Measurements from ENCODE around the gene FBN2. TPM values are rescaled to one million over a fixed set of nuclear protein-coding genes. Genes with fewer than 3 reads are reported as not detected.

The FBN2 gene
- total and polyA plus RNA-seq, 7 donors, result 0.23 to 2.0 (median 0.51) TPM; not detected in 1

DNA sequence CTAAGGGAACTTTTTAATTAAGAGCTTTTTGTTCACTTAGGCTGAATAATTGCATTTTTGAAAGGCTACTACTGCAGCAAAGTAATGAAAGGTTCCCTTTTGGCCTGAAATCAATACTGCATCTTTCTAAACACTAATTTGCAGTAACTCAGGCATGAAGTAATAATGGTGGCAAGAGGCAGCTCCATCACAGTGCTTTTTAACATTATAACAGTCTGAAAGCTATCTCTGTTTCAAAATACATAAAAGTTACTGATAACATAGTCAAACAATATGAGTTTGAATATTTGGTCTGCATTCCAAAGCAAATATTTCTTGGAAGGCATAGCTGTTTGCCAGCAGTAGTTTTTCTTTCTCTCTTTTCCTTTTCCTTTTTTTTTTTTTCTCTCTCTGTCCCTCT, 113.4 kb downstream of the FBN2 start:
- TF ChIP-seq, protein P1, sequence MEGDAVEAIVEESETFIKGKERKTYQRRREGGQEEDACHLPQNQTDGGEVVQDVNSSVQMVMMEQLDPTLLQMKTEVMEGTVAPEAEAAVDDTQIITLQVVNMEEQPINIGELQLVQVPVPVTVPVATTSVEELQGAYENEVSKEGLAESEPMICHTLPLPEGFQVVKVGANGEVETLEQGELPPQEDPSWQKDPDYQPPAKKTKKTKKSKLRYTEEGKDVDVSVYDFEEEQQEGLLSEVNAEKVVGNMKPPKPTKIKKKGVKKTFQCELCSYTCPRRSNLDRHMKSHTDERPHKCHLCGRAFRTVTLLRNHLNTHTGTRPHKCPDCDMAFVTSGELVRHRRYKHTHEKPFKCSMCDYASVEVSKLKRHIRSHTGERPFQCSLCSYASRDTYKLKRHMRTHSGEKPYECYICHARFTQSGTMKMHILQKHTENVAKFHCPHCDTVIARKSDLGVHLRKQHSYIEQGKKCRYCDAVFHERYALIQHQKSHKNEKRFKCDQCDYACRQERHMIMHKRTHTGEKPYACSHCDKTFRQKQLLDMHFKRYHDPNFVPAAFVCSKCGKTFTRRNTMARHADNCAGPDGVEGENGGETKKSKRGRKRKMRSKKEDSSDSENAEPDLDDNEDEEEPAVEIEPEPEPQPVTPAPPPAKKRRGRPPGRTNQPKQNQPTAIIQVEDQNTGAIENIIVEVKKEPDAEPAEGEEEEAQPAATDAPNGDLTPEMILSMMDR (IDR thresholded peaks at IDR 0.05), result no peak
- no peak for TF ChIP-seq POLR2A (IDR thresholded peaks at IDR 0.05)
- TF ChIP-seq EP300 (IDR thresholded peaks at IDR 0.05), result no peak
- TF ChIP-seq POLR2AphosphoS5 (IDR thresholded peaks at IDR 0.05), result no peak
- DNase-seq, result no peak
- Histone ChIP-seq H3K4me3 (no peak overlapping the region), H3K4me1 (no peaks in the 10 kb centered on the region), H3K27me3 (no peaks in the 10 kb centered on the region), H3K9me3 (no peaks in the 10 kb centered on the region), H3K36me3 (no peaks in the 10 kb centered on the region), H3K27ac (no peak overlapping the region)
- intact Hi-C loops (cut with DNase I), result no loop called here

DNA sequence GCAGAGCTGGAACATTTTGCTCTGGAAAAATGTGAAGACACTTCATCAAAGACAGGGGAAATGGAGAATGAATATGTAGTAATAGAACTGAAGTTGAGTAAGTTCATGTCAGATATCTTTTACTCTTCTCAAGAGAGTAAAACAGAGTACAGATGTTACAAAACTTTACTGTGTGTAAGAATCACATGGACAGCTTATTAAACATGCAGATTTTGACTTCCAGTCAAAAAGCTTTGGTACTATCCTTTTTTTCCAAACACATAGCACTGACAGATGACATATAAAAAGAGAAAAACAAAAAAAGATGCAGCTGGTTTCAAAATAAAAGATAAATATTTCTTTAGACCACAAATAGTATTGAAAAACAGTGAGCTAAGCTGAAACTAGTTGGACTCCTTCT, 115.4 kb downstream of the FBN2 start:
- Histone ChIP-seq H3K4me1 (no peaks in the 10 kb centered on the region), H3K4me3 (no peak overlapping the region), H3K36me3 (no peaks in the 10 kb centered on the region), H3K27me3 (no peaks in the 10 kb centered on the region), H3K9me3 (no peaks in the 10 kb centered on the region), H3K27ac (no peak overlapping the region)
- no peak for DNase-seq
- intact Hi-C loops (cut with DNase I), result no loop called here
- TF ChIP-seq POLR2A (IDR thresholded peaks at IDR 0.05), result no peak

DNA sequence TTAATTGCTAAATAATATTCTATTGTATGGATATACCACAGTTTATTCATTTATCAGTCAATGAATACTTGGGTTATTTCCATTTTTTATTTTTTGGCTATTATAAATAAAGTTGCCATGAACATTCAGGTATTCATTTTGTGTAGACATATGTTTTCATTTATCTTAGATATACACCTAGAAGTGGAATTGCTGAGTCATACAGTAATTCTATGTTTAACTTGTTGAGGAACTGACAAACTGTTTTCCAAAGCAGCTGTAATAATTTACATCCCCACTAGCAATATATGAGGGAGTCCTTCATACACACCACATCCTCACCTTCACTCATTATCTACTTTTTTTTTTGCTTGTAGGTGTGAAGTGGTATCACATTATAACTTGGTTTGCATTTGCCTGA, 123.6 kb downstream of the FBN2 start:
- no peaks in the 10 kb centered on the region for H3K36me3 ChIP-seq
- no peak for DNase-seq
- no peak overlapping the region for H3K4me3 ChIP-seq
- TF ChIP-seq POLR2AphosphoS5 (IDR thresholded peaks at IDR 0.05) (no peak), EP300 (IDR thresholded peaks at IDR 0.05) (no peak), POLR2A (IDR thresholded peaks at IDR 0.05) (no peak)
- TF ChIP-seq, protein P1 (IDR thresholded peaks at IDR 0.05), result no peak
- H3K4me1 ChIP-seq, result no peaks in the 10 kb centered on the region
- intact Hi-C loops (cut with DNase I), result no loop called here
- no peaks in the 10 kb centered on the region for H3K27me3 ChIP-seq
- H3K9me3 ChIP-seq, result no peaks in the 10 kb centered on the region
- no peak overlapping the region for H3K27ac ChIP-seq

DNA sequence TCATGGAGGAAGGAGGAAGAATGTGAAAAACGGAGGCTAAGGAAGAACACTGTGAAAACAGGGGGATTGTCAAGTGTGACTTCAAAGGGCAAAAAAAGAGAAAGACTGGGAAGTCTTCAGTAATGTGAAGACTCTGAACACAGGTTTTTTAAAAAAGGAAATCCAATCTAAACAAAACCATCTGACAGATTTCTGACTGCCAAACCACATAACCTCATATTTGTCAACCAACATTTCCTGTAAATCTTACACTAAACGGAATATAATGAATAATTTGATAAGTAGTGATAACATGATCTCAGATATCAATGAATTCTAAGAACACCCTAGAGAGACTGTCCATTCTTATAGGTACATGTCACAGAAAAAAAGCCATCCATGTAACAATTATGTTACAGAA, 124.7 kb downstream of the FBN2 start:
- intact Hi-C loops (cut with DNase I), result no loop called here
- no peaks in the 10 kb centered on the region for H3K27me3 ChIP-seq
- no peak overlapping the region for H3K27ac ChIP-seq
- TF ChIP-seq, protein P1 (IDR thresholded peaks at IDR 0.05), result no peak
- WGBS, 2 donors, result 38 to 50% methylated on average over 2 of the region's 2 CpGs
- H3K36me3 ChIP-seq, result no peaks in the 10 kb centered on the region
- no peaks in the 10 kb centered on the region for H3K4me1 ChIP-seq
- no peak for DNase-seq
- H3K9me3 ChIP-seq, result no peaks in the 10 kb centered on the region
- H3K4me3 ChIP-seq, result no peak overlapping the region

DNA sequence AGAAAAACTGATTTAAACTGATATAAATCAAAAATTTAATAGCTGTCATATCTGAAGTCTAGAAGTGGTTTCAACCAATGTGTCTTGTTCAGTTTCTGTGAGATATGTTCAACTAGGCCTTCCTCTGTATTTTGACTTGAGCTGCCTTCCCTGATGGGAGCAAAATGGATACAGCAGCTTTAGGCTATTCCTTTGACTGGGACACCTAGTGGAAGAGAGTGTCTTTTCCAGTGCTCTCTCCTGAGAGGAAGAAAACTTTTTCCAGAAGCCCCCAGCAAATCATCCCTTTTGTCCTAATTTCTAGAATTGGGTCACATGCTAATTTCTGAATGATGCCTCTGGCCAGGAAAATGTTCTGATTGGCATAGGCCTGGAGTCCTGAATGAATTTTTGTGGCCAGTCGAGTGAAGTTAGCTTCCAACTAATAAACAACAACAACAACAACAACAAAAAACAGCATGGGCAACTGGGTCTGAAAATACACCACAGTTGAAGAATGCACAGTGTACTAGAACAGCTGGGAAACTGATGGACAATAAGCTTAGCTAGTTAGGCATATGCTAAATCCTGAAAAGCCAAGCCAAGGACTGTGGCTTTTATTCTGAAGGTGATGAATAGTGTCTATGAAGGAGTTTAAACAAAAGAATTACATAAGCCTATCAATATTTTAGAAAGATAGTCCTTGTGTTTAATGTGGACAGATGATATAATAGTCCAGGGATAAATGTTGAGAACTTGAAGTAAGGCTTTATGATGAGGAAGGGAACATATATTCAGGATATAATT, 125.7 kb downstream of the FBN2 start:
- TF ChIP-seq POLR2AphosphoS5 (IDR thresholded peaks at IDR 0.05) (no peak), POLR2A (IDR thresholded peaks at IDR 0.05) (no peak)
- TF ChIP-seq, protein P1 (IDR thresholded peaks at IDR 0.05), result no peak
- H3K9me3 ChIP-seq, result no peaks in the 10 kb centered on the region
- H3K4me3 ChIP-seq, result no peak overlapping the region
- WGBS, 2 donors, result 57 to 84% methylated on average over 1 of the region's 1 CpG
- DNase-seq, result no peak
- H3K36me3 ChIP-seq, result no peaks in the 10 kb centered on the region
- H3K27ac ChIP-seq, result no peak overlapping the region
- H3K27me3 ChIP-seq, result no peaks in the 10 kb centered on the region
- intact Hi-C loops (cut with DNase I), result no loop called here
- H3K4me1 ChIP-seq, result no peaks in the 10 kb centered on the region
